HL-60/S4 treated with retinoic acid at 250 ng/mL for 4 days and 3 days (cell line): ENCODE measurements around the gene FUT6.
"Not testable (repeated sequence)": the region's sequence is repeated elsewhere in the genome, so short reads cannot be mapped to it uniquely, and the experiment has no call there.

Experiments used
- in situ Hi-C: fragments of 300-500 bp; cut with MboI; formaldehyde crosslinking; loops from 2 replicates; pipeline ENCODE4 v1.7.0; 2022; ENCODE audit warnings: low sequenced_read_pairs

Gene FUT6

DNA sequence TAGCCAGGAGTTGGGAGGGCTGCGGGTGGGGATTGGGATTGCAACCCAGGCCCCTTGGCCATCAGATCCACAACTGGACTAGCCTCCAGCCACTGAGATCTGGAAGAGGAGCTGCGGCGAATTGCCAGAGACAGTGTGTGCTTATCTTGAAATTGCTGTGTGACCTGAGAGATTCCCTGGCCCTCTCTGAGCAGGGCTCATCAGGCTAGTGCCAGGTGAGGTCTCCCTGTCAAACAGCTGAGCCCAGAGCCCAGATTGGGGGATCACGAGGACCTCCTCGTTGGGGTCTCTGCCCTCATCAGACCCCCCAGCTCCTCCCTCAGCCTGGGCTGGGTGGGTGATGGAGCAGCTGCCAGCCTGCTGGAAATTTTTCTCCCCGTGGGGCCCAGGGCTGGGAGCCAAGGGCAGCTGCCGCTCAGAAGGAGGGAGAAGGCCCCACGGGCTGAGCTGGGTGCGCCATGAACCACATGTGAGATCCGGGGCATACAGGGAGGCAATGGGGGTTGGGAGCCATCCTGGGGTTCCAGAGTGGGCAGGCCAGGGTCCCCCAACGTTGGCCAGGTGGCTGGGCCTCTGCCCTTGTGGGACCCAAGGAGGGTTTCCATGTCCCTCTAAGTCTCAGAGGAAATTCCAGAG, 23.6 kb upstream of the FUT6 start:
- in situ Hi-C loops: no loop called here

DNA sequence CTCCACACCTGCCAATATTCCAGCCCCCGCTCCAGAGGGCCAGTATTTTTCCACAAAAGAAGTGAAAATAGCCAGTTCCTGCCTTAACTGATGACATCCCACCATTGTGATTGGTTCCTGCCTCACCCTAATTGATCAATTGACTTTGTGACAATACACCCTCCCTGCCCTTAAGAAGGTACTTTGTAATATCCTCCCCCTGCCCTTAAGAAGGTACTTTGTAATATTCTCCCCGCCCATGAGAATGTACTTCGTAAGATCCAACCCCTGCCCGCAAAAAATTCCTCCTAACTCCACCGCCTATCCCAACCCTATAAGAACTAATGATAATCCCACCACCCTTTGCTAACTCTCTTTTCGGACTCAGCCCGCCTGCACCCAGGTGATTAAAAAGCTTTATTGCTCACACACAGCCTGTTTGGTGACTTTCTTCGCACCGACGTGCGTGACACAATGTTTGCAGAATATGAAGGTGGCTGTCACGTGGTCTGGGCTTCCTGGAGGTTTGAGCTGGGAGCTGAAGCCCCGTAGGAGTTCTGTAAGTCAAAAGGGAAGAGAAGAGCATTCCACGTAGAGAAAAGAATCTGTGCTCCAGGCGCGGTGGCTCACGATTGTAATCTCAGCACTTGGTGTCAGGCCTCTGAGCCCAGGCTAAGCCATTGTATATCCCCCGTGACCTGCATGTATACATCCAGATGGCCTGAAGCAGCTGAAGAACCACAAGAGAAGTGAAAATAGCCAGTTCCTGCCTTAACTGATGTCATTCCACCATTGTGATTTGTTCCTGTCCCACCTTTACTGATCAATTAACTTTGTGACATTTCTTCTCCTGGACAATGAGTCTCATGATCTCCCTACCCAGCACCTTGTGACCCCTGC, 17.9 kb upstream of the FUT6 start:
- in situ Hi-C loops: no loop called here

DNA sequence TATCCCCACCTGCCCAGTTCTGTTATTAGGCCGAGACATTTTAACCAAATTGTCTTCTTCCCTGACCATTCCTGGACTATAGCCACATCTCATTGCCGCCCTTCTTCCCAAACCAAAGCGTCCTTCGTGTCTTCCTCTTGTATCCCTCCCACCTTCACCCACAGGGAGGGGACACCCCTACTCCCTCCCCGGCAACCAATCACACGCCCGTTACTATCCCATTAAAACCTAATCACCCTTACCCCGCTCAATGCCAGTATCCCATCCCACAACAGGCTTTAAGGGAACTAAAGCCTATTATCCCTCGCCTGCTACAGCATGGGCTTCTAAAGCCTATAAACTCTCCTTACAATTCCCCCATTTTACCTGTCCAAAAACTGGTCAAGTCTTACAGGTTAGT, 15.6 kb upstream of the FUT6 start:
- in situ Hi-C loops: not testable (repeated sequence)

DNA sequence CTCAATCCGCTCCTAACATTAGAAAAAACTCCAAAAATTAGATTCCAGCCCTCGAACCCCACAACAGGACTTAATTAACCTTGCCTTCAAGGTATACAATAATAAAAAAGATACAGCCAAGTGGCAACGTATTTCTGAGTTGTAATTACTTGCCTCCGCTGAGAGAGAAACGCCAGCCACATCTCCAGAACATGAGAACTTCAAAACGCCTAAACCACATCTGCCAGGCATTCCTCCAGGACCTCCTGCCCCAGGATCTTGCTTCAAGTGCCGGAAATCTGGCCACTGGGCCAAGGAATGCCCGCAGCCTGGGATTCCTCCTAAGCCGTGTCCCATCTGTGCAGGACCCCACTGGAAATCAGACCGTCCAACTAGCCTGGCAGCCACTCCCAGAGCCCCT, 14.6 kb upstream of the FUT6 start:
- in situ Hi-C loops: not testable (repeated sequence)

DNA sequence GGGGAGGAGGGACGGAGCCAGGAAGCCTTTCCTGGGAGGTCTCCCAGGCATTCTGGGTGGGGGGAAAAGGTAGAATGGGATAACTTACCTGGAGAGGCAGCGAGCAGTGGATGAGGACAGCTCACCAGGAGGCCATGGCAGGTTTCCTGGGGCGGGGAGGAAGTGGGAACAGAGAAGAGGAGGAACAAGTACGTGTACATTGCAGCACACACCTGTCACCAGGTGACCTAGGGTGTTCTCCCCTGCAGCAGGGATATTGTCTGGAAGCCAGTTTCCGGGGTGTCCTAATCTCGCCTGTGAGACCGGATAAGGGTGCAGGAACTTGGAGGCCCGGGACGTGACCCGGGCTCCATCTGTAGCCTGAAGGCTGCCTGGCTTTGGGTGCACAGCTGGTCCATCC, 11.8 kb upstream of the FUT6 start, which contains the start of gene FUT3:
TSS of gene FUT3 (minus strand) at position 148 of the 400 bp plus-strand sequence.
- in situ Hi-C loops: no loop called here

DNA sequence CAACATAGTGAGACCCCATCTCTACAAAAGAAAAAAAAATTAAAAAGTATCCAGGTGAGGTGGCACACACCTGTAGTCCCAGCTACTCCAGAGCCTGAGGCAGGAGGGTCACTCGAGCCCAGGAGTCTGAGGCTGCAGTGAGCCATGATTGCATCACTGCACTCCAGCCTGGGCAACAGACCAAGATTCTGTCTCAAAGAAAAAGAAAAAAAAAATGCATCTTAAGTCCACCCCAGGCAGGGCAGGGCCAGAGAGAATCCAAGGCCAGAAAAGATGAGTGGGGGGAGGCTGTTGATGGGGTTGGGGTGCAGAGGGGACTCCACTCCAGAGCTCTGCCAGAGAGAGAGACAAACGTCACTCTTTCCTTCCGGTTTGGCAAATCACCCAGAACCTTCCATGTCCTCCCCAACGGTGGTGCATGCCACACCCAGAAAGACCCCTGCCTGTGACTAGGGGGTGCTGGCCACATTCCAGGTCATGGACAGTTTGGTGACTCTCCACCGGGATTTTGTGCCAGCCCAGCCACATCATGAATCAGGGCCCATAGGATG, 11.3 kb upstream of the FUT6 start:
- in situ Hi-C loops: no loop called here

DNA sequence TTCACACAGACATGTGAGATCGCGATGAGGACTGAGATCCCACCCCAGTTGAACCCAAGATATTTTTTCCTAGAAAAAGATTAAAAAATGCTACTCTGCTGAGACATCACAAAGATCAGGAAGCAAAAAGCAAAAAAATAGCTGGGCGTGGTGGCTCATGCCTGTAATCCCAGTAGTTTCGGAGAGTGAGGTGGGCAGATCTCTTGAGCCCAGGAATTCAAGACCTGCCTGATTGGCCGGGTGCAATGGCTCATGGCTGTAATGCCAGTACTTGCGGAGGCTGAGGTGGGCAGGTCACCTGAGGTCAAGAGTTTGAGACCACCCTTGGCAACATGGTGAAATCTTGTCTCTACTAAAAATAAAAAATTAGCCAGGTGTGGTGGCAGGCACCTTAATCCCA, 10.7 kb upstream of the FUT6 start:
- in situ Hi-C loops: no loop called here

DNA sequence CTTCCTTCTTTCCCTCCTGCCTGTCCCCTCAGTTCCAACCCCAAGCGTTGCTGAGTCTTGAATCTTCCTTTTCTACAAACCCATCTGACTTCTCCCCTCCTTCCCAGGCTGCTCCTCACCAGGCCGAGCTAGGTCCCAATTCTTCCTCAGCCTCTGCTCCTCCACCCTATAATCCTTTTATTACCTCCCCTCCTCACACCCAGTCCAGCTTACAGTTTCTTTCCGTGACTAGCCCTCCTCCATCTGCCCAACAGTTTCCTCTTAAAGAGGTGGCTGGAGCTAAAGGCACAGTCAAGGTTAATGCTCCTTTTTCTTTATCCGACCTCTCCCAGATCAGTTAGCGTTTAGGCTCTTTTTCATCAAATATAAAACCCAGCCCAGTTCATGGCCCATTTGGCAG, 9.1 kb upstream of the FUT6 start:
- in situ Hi-C loops: not testable (repeated sequence)

DNA sequence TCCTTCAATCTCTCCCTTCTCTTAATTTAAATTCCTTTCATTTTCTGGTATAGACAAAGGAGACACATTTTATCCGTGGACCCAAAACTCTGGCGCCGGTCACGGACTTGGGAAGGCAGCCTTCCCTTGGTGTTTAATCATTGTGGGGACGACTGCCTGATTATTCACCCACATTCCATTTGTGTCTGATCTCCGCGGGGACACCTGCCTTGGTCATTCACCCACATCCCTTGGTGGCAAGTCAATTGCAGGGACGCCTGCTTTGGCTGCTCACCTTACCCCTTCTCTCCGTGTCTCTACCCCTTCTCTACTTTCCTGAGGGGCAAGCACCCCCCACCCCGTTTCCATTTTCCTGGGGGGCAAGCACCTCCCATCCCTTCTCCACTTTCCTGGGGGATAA, 8.3 kb upstream of the FUT6 start:
- in situ Hi-C loops: not testable (repeated sequence)

DNA sequence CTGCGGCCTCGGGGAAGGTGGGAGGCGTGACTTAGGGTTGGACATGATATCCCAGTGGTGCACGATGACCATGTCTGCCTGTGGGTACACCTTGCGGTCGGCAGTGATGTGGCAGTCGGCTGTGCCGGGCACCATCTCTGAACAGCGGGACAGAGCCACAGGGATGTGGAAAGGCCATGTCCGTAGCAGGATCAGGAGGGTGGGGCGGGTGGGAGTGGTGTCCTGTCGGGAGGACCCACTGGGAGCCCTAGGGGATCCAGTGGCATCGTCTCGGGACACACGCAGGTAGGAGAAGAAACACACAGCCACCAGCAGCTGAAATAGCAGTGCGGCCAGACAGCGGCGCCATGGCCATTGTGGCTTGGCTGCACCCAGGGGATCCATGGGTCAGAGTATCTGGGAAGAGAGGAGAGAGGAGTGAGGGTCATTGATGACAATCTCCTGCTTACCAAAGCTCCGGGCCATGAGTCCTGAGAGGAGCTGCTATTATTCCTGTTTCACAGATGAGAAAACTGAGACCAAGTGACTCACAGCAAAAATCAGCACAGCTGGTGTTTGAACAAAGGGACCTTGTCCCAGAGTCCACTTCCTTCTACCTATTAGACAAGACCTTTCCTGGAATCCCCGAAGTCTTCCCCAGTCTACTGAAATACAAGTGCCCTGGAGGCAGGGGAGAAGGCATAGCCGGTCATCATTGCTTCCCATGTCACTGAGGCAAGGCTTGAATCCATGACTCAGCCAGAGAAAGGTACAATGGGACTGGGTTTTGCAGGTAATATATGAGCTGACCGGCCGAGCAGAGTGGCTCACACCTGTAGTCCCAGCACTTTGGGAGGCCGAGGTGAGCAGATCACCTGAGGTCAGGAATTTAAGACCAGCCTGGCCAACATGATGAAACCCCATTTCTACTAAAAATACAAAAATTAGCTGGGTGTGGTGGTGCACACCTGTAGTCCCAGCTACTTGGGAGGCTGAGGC, 5.2 kb upstream of the FUT6 start:
- in situ Hi-C loops: no loop called here

DNA sequence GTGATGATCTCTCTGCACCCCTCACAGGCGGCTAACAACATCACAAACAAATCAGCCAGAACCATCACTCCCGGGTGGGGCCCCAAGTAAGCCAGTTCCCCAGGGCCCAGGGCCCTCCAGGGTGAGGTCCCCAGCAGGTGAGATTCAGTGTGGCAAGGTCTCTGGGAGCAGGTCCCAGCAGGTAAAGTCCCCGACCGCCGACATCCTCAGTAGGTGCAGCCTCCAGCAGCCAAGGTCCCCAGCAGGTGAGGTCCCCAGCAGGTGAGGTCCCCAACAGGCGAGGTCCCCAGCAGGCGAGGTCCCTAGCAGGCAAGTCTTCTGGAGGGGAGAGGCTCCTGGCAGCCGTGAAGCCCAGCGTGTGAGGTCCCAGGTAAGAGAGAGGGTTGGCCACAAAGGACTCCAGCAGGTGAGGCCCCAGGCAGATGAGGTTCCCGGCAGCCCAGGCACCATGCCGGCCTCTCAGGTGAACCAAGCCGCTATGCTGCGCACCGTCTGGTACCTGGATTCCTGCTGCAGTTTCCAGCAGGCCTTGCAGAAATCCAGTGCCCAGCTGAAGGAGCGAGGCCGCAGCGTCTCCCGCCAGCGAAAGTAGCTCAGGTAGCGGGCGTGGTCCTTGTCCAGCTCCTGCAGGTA, 3.9 kb upstream of the FUT6 start:
- in situ Hi-C loops: no loop called here

DNA sequence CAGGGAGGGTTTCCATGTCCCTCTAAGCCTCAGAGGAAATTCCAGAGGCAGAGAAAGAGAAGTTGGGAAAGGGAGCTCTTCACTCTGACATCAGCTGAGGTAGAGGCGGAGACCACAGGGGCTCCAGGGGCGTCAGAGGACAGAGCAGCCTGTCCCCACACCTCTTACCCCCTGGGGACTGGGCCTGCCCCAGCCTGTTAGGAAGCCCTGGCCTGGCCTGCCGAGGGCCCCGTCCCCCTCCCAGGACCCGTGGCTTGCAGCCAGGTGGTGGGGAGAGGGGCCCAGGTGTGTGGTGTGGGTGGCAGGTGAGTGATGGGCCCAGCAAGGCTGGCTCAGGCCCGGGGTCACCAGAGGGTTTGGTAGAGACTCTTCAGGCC, 2.2 kb upstream of the FUT6 start:
- in situ Hi-C loops: not testable (repeated sequence)

DNA sequence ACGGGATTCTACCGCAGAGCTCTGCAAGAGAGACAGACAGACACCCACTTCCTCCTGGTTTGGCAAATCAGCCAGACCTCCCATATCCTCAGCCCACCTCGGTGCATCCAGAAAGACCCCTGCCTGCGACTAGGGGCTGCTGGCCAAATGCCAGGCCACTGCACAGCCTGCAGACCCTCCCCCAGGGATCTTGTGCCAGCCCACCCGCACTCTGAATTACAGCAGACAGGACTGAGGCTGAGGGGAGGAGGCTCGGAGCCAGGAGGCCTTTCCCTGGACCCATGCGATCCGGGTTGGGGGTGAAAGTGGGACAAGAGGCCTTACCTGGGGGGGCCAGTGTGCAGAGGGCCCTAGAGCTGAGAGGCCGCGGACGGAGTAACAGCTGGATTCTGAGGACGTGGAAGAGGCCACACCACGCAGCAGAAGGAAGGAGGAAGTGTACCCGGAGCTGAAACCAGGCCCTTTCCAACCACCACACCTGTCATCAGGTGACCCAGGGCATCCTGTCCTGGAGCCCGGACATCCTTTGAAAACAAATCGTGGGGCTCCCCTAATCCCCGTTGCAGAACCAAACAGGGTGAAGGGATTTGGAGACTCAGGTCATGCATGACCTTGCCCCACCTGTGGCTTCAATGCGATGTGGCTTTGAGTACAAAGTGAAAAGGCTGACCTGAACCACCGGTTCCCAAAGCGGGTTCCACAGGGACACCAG, 993 bp downstream of the FUT6 start:
- in situ Hi-C loops: no loop called here

DNA sequence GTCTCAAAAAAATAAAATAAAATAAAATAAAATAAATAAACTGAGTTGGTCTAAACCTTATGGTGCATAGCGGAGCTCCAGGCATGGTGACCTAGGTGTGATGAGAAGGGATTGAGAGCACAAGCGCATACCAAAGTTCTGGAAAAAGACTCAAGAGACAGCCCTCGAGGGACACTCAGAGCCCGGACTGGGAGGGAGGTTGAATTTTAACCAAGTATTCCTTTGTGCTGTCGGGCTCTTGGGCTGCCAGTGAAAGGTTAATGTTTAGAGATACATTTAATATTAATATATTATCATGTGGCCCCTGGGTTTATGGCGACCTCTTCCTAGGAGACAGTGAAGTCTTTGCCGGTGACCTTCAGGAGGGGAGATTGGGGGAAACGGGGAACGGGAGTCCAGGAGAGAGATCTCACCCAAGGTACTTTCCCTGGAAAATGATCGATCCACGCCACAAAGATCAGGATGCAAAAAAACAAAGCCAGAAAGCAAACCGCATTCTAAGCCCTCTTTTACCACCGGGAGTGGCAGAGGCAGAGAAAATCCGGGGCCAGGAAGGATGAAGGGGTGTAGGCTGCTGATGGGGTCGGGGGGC, 1.6 kb downstream of the FUT6 start:
- in situ Hi-C loops: no loop called here

DNA sequence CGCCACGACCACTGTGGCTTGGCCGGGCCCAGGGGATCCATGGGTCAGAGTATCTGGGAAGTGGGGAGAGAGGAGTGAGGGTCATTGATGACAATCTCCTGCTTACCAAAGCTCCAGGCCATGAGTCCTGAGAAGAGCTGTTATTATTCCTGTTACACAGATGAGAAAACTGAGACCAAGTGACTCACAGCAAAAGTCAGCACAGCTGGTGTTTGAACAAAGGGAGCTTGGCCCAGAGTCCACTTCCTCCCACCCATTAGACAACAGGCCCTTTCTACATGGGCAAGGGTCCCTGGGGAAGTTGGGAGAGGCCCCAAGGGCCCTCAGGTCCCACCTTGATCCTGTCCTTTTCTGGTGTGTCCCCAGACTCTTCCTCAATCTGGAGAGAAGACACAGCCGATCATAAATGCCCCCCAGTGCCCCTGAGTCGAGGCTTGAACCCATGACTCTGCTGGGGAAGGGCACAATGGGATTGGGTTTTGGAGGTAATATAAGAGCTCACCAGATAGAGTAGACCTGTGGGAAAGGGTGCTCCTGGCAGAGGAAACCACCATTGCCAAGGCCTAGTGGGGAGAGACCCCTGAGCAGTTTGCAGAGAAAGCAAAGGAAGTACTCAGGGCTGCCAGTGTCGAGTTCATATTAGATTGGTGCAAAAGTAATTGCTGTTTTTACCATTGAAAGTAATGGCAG, 6.8 kb downstream of the FUT6 start:
- in situ Hi-C loops: no loop called here

DNA sequence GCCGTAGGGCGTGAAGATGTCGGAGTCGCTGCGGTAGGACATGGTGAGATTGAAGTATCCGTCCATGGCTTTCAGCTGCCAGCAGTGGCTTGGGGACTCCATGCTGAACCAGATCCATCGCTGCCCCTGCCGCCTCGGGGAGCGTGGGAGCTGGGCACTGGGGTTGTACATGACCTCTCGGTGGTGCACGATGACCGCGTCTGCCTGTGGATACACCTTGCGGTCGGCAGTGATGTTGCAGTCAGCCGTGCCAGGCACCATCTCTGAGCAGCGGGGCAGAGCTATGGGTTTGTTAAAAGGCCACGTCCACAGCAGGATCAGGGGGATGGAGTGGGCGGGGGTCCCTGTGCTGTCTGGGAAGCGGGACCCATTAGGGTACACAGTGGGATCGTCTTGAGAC, 7.4 kb downstream of the FUT6 start:
- in situ Hi-C loops: no loop called here

DNA sequence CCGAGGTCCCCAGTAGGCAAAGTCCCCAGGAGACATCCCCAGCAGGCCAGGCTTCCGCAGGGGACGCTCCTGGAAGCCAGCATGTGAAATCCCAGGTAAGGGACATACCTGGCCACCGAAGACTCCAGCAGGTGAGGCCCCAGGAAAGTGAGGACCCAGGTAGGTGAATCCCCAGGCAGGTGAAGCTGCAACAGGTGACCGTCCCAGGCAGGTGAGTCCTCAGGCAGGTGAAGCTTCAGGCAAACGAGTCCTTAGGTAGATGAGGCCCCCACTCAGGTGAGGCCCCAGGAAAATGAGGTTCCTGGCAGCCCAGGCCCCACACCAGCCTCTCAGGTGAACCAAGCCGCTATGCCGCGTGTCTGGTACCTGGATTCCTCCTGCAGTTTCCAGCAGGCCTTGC, 8.3 kb downstream of the FUT6 start:
- in situ Hi-C loops: no loop called here

DNA sequence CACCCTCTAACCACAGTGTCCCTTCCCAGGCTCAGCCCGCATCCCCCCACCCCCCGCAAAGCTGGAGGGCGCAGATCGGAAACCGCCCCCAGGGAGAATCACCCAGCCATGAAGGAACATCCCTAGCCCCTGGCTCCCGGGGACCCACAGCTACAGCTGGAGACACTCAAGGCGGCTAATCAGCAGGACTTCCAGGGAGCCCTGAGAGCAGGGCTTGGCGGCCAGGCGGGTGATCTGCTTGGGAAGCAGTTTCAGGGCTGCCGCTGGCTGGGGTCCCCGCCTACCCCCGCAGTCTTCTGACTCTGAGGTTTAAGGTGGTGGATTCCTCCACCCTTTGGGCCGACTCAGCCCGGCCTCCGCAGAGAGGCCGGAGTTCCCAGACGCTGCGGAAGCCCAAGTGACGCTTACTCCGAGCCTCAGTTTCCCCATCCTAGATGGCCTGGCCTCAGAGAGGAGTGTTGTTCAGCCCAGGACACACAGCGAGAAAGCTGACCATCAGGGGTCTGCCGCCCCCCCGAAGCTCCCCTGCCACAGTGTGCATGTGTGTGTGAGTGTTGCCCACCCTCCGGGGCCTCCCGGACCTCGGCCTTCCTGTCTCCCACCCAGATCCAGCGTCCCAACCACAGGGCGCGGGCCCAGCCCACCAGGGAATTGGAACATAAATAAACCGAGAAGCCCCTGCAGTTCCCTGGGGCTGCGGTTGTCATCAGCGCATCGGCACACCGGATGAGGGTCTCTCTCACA, 9.8 kb downstream of the FUT6 start:
- in situ Hi-C loops: no loop called here
